Measurements from ENCODE around the gene FN1.
A peak's percentile ranks its signal among the peaks of the same experiment; 100 is the strongest.
"Not testable (repeated sequence)": the region's sequence is repeated elsewhere in the genome, so short reads cannot be mapped to it uniquely, and the experiment has no call there.

FN1 gene

GRCh38 chr2:215409331-215410127, 26.3 kb downstream of the FN1 start:
- Histone ChIP-seq H3K36me3 (ENCODE audit: insufficient read depth, low read length) (no peaks in the 10 kb centered on the region), H3K4me2 (ENCODE audit: insufficient read depth, low read length) (no peak overlapping the region)

GRCh38 chr2:215408441-215408840, 27.4 kb downstream of the FN1 start:
- H2AFZ ChIP-seq (ENCODE audit: low read depth, low read length); H3K9ac ChIP-seq (ENCODE audit: low read depth, low read length); H3K4me2 ChIP-seq (ENCODE audit: insufficient read depth, low read length); DNase-seq; H3K4me3 ChIP-seq (ENCODE audit: low read depth in 1 of 2, low read length in 2 of 2); H3K79me2 ChIP-seq (ENCODE audit: insufficient read depth, low read length); ATAC-seq (ENCODE audit: insufficient read depth, low read depth); H3K27ac ChIP-seq (ENCODE audit: low read length); H3K9me3 ChIP-seq (ENCODE audit: insufficient read depth, low read length, severe bottlenecking); H3K36me3 ChIP-seq (ENCODE audit: insufficient read depth, low read length); H3K27me3 ChIP-seq (ENCODE audit: insufficient read depth, low read length, poor library complexity); H4K20me1 ChIP-seq (ENCODE audit: insufficient read depth, low read length): not testable (repeated sequence)
- H3K4me1 ChIP-seq (ENCODE audit: insufficient read depth, low read length): peaks cover 19% of the 10 kb centered on the region

More at GRCh38 chr2:215409331-215410127, 26.3 kb downstream of the FN1 start:
- Histone ChIP-seq H3K27me3 (ENCODE audit: insufficient read depth, low read length, poor library complexity) (no peaks in the 10 kb centered on the region), H3K9ac (ENCODE audit: low read depth, low read length) (no peak overlapping the region), H2AFZ (ENCODE audit: low read depth, low read length) (no peak overlapping the region), H3K27ac (ENCODE audit: low read length) (no peak overlapping the region), H4K20me1 (ENCODE audit: insufficient read depth, low read length) (no peaks in the 10 kb centered on the region), H3K79me2 (ENCODE audit: insufficient read depth, low read length) (no peaks in the 10 kb centered on the region), H3K4me1 (ENCODE audit: insufficient read depth, low read length) (peaks cover 19% of the 10 kb centered on the region), H3K9me3 (ENCODE audit: insufficient read depth, low read length, severe bottlenecking) (no peaks in the 10 kb centered on the region), H3K4me3 (ENCODE audit: low read depth in 1 of 2, low read length in 2 of 2) (no peak overlapping the region)
- TF ChIP-seq EZH2 (IDR thresholded peaks at IDR 0.05; ENCODE audit: borderline replicate concordance, low read depth, low read length, severe bottlenecking): no peak
- no peak for TF ChIP-seq CTCF (IDR thresholded peaks at IDR 0.05; ENCODE audit: borderline replicate concordance, extremely low read depth, low read length, poor library complexity, severe bottlenecking)
- peak; percentile 83 for ATAC-seq (ENCODE audit: insufficient read depth, low read depth)
- peak; percentile 64 for DNase-seq

- H3K27ac ChIP-seq (ENCODE audit: low read length): no peak overlapping the region
- no peak overlapping the region for H3K4me2 ChIP-seq (ENCODE audit: insufficient read depth, low read length)
- no peaks in the 10 kb centered on the region for H3K9me3 ChIP-seq (ENCODE audit: insufficient read depth, low read length, severe bottlenecking)
- H2AFZ ChIP-seq (ENCODE audit: low read depth, low read length): no peak overlapping the region
- H3K36me3 ChIP-seq (ENCODE audit: insufficient read depth, low read length): no peaks in the 10 kb centered on the region
- no peak overlapping the region for H3K9ac ChIP-seq (ENCODE audit: low read depth, low read length)
- H3K79me2 ChIP-seq (ENCODE audit: insufficient read depth, low read length): no peaks in the 10 kb centered on the region
- ATAC-seq (ENCODE audit: insufficient read depth, low read depth): no peak
- no peak for DNase-seq
- TF ChIP-seq CTCF (IDR thresholded peaks at IDR 0.05; ENCODE audit: borderline replicate concordance, extremely low read depth, low read length, poor library complexity, severe bottlenecking) (no peak), EZH2 (IDR thresholded peaks at IDR 0.05; ENCODE audit: borderline replicate concordance, low read depth, low read length, severe bottlenecking) (no peak)
- H4K20me1 ChIP-seq (ENCODE audit: insufficient read depth, low read length): no peaks in the 10 kb centered on the region
- H3K4me1 ChIP-seq (ENCODE audit: insufficient read depth, low read length): peaks cover 25% of the 10 kb centered on the region
- no peak overlapping the region for H3K4me3 ChIP-seq (ENCODE audit: low read depth in 1 of 2, low read length in 2 of 2)
- H3K27me3 ChIP-seq (ENCODE audit: insufficient read depth, low read length, poor library complexity): no peaks in the 10 kb centered on the region
These were observed 28.1 kb downstream of the FN1 start for GRCh38 chr2:215407590-215408264.

- no peak for TF ChIP-seq CTCF (IDR thresholded peaks at IDR 0.05; ENCODE audit: borderline replicate concordance, extremely low read depth, low read length, poor library complexity, severe bottlenecking)
- no peak for TF ChIP-seq EZH2 (IDR thresholded peaks at IDR 0.05; ENCODE audit: borderline replicate concordance, low read depth, low read length, severe bottlenecking)
- Histone ChIP-seq H4K20me1 (ENCODE audit: insufficient read depth, low read length) (no peaks in the 10 kb centered on the region), H3K36me3 (ENCODE audit: insufficient read depth, low read length) (no peaks in the 10 kb centered on the region), H3K4me1 (ENCODE audit: insufficient read depth, low read length) (peaks cover 32% of the 10 kb centered on the region), H3K27me3 (ENCODE audit: insufficient read depth, low read length, poor library complexity) (no peaks in the 10 kb centered on the region), H3K4me2 (ENCODE audit: insufficient read depth, low read length) (no peak overlapping the region), H3K9ac (ENCODE audit: low read depth, low read length) (no peak overlapping the region), H2AFZ (ENCODE audit: low read depth, low read length) (no peak overlapping the region), H3K79me2 (ENCODE audit: insufficient read depth, low read length) (no peaks in the 10 kb centered on the region), H3K9me3 (ENCODE audit: insufficient read depth, low read length, severe bottlenecking) (no peaks in the 10 kb centered on the region), H3K27ac (ENCODE audit: low read length) (no peak overlapping the region), H3K4me3 (ENCODE audit: low read depth in 1 of 2, low read length in 2 of 2) (no peak overlapping the region)
- DNase-seq: no peak
- ATAC-seq (ENCODE audit: insufficient read depth, low read depth): no peak
These were observed 28.8 kb downstream of the FN1 start for GRCh38 chr2:215407061-215407460.
